Measurements from ENCODE around the gene NPTX2. TPM values are rescaled to one million over a fixed set of nuclear protein-coding genes. Genes with fewer than 3 reads are reported as not detected.

The NPTX2 gene
- total and polyA plus RNA-seq, 2 of the 8 experiments (the other 6 are each of a cell fraction or from before 2014, with no cell fraction given), result 18.4 to 19.2 TPM

DNA sequence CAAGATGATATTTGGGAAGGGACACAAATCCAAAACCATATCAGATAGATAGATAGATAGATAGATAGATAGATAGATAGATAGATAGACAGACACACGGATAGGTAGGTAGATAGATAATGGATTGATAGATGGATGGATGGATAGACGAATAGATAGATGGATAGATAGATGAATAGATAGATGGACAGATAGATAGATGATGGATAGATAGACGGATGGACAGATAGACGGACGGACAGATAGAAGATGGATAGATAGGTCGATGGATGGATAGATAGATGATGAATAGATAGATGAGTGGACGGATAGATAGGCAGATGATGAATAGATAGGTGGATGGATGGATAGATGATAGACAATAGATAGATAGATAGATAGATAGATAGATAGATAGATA lies 39.8 kb downstream of the NPTX2 start:
- Histone ChIP-seq H4K5ac (ENCODE audit: insufficient read length, low read depth, low read length) (no peak overlapping the region), H2AK5ac (ENCODE audit: low read depth, low read length) (no peak overlapping the region), H2AFZ (ENCODE audit: low read length) (no peak overlapping the region), H4K8ac (ENCODE audit: extremely low read depth, insufficient read depth, low read length) (no peak overlapping the region), H3K79me1 (ENCODE audit: low read depth, low read length) (no peaks in the 10 kb centered on the region), H3K79me2 (ENCODE audit: control insufficient read depth in 1 of 2, insufficient read depth in 2 of 2, low read length in 2 of 2) (no peaks in the 10 kb centered on the region), H4K91ac (replicated peaks; ENCODE audit: insufficient read length, low read length) (no peak overlapping the region), H3K9me3 (ENCODE audit: insufficient read depth in 2 of 2, low read depth in 1 of 2, low read length in 1 of 2) (no peaks in the 10 kb centered on the region), H3K4me3 (ENCODE audit: extremely low read depth in 1 of 4, insufficient read depth in 2 of 4, low read depth in 3 of 4, low read length in 4 of 4) (no peak overlapping the region), H3K23me2 (ENCODE audit: low read depth, low read length) (peaks cover 2% of the 10 kb centered on the region; the same call in 1 of the 2 replicates), H4K20me1 (replicated peaks in 1 of 2; ENCODE audit: control insufficient read depth in 1 of 2, insufficient read depth in 2 of 2, low read length in 2 of 2) (no peaks in the 10 kb centered on the region), H3K36me3 (ENCODE audit: control insufficient read depth in 2 of 4, insufficient read depth in 4 of 4, low read length in 3 of 4) (no peaks in the 10 kb centered on the region), H3K56ac (replicated peaks; ENCODE audit: insufficient read length, low read depth, low read length) (no peak overlapping the region), H2BK20ac (ENCODE audit: low read length) (no peak overlapping the region), H3K9ac (replicated peaks in 1 of 4; ENCODE audit: extremely low read depth in 1 of 4, low read depth in 3 of 4, low read length in 3 of 4) (no peak overlapping the region), H2BK12ac (ENCODE audit: low read depth, low read length) (no peak overlapping the region), H3K23ac (ENCODE audit: insufficient read length) (no peak overlapping the region), H3K4me2 (ENCODE audit: insufficient read depth in 1 of 2, low read depth in 2 of 2, low read length in 2 of 2) (no peak overlapping the region), H3K14ac (ENCODE audit: insufficient read length) (no peak overlapping the region), H3K18ac (ENCODE audit: extremely low read depth, low read length) (no peak overlapping the region), H3K4me1 (replicated peaks in 1 of 4; ENCODE audit: control insufficient read depth in 3 of 4, insufficient read depth in 4 of 4, low read length in 3 of 4) (no peaks in the 10 kb centered on the region), H3K27me3 (replicated peaks in 1 of 4; ENCODE audit: control insufficient read depth in 3 of 4, extremely low read depth in 1 of 4, insufficient read depth in 3 of 4, low read length in 3 of 4) (no peaks in the 10 kb centered on the region), H2BK5ac (ENCODE audit: low read depth, low read length) (no peak overlapping the region), H3K27ac (ENCODE audit: low read depth, low read length) (no peak overlapping the region), H3K4ac (replicated peaks; ENCODE audit: insufficient read length, low read depth, low read length) (no peak overlapping the region), H2BK120ac (replicated peaks; ENCODE audit: low read depth, low read length) (no peak overlapping the region), H2BK15ac (ENCODE audit: low read length) (no peak overlapping the region)
- DNase-seq (ENCODE audit: low read depth in 1 of 2, low spot score in 2 of 2) (no peak), FAIRE-seq (no peak)
- CTCF ChIA-PET (ENCODE audit: partially characterized antibody), result interaction anchor here (0.8 kb wide), 1 partner anchor 10 kb away, joined by 3 read pairs; no protein-coding TSS in a partner anchor
- POLR2A ChIA-PET (ENCODE audit: partially characterized antibody), result no interaction called here
- 90 to 100% methylated on average over 2 to 7 of the region's 7 CpGs for WGBS, 2 experiments (ENCODE audit: extremely low coverage in 1 of 2, insufficient coverage in 1 of 2, insufficient read length in 1 of 2, insufficient replicate concordance in 2 of 2, low coverage in 1 of 2, low lambda C conversion rate in 2 of 2, missing lambda C conversion rate in 1 of 2)
- no peak for TF ChIP-seq RBBP5 (IDR thresholded peaks at IDR 0.05; ENCODE audit: borderline replicate concordance, low read depth, low read length)
- no peak for TF ChIP-seq ASH2L (IDR thresholded peaks at IDR 0.05; ENCODE audit: low read length)
- TF ChIP-seq SAP30 (IDR thresholded peaks at IDR 0.05; ENCODE audit: insufficient read depth, insufficient replicate concordance, low read length), result no peak
- no peak for TF ChIP-seq ZNF274 (IDR thresholded peaks at IDR 0.05; ENCODE audit: borderline replicate concordance, extremely low read depth, low read length)
- no peak for TF ChIP-seq BRCA1 (IDR thresholded peaks at IDR 0.05; ENCODE audit: low read depth, low read length)
- TF ChIP-seq RNF2 (IDR thresholded peaks at IDR 0.05; ENCODE audit: borderline replicate concordance, low read depth, low read length, missing control alignments, poor library complexity, severe bottlenecking), result no peak
- no peak for TF ChIP-seq POU5F1 (IDR thresholded peaks at IDR 0.05; ENCODE audit: low read depth, low read length)
- no peak for TF ChIP-seq CTBP2 (IDR thresholded peaks at IDR 0.05; ENCODE audit: borderline replicate concordance, insufficient read depth, insufficient read length, low read length)
- no peak for TF ChIP-seq USF2 (IDR thresholded peaks at IDR 0.05; ENCODE audit: low read length)
- no peak for TF ChIP-seq BCL11A (IDR thresholded peaks at IDR 0.05; ENCODE audit: low read depth in 2 of 2, low read length in 2 of 2)
